HEK293 (cell line): ENCODE results near the gene AHSA1.

Source experiments
- CTCF ChIA-PET: fragments of 350-600 bp; formaldehyde crosslinking; extraction: SDS; loops from one replicate; lab custom pipeline; 2021; ENCODE audit warnings: antibody characterized with exemption; lab: Yijun Ruan, JAX
- POLR2A ChIA-PET: fragments of 300-600 bp; formaldehyde crosslinking; extraction: SDS; loops from one replicate; lab custom pipeline; 2020; ENCODE audit warnings: antibody characterized with exemption, inconsistent platforms; lab: Yijun Ruan, JAX
- H3K27ac ChIP-seq: fragments of 200-500 bp; sonication (Bioruptor generic); 2 replicates; pipeline ENCODE4 v1.5.1; 2014; ENCODE audit warnings: low read depth, low read length, control low read depth, inconsistent platforms; ENCODE audit errors: extremely low read depth
- H3K36me3 ChIP-seq, 2 experiments: fragments of 200-500 bp in 1 of 2; sonication (Bioruptor generic) in 1 of 2; 1 replicate in 1 of 2; 2 replicates in 1 of 2; pipeline ENCODE4 v1.5.1; 2014 to 2017; ENCODE audit warnings: inconsistent platforms in 2 of 2, low read length in 2 of 2; ENCODE audit not compliant: control insufficient read depth in 2 of 2, insufficient read depth in 1 of 2
- H3K4me1 ChIP-seq: fragments of 200-500 bp; sonication (Bioruptor generic); 2 replicates; pipeline ENCODE4 v1.5.1; 2014; ENCODE audit warnings: mild to moderate bottlenecking, low read length, inconsistent platforms; ENCODE audit not compliant: control insufficient read depth, insufficient read depth
- H3K4me3 ChIP-seq: 2 replicates; pipeline ENCODE4 v1.5.1; 2011; ENCODE audit warnings: low read depth, mild to moderate bottlenecking, control low read depth, low read length, moderate library complexity
- H3K9me3 ChIP-seq: fragments of 200-500 bp; sonication (Bioruptor generic); 2 replicates; pipeline ENCODE4 v1.5.1; 2014; ENCODE audit warnings: low read depth, low read length, inconsistent platforms; ENCODE audit not compliant: control insufficient read depth, insufficient read depth
- HOXA7 ChIP-seq: sonication (generic); formaldehyde crosslinking; IDR thresholded peaks from 2 replicates; pipeline ENCODE4 v1.8.1; 2022; ENCODE audit warnings: missing genetic modification reagents, borderline replicate concordance
- SALL2 ChIP-seq: fragments of 450-650 bp; formaldehyde crosslinking; IDR thresholded peaks from 2 replicates; pipeline ENCODE4 v1.5.0; 2017; ENCODE audit warnings: missing biosample characterization, mild to moderate bottlenecking, missing genetic modification characterization, borderline replicate concordance
- WT1 ChIP-seq: fragments of 450-650 bp; formaldehyde crosslinking; IDR thresholded peaks from 2 replicates; pipeline ENCODE4 v1.5.1; 2016; ENCODE audit warnings: missing biosample characterization, missing genetic modification characterization
- YY1 ChIP-seq: fragments of 450-650 bp; formaldehyde crosslinking; IDR thresholded peaks from 2 replicates; pipeline ENCODE4 v1.5.1; 2018; ENCODE audit warnings: missing biosample characterization, missing genetic modification characterization
- ZEB2 ChIP-seq: fragments of 450-650 bp; formaldehyde crosslinking; IDR thresholded peaks from 2 replicates; pipeline ENCODE4 v1.5.1; 2016; ENCODE audit warnings: missing biosample characterization, missing genetic modification characterization
- ZNF157 ChIP-seq: fragments of 450-650 bp; formaldehyde crosslinking; IDR thresholded peaks from 2 replicates; pipeline ENCODE4 v1.5.1; 2016; ENCODE audit warnings: missing biosample characterization, missing genetic modification characterization
- ZNF600 ChIP-seq: fragments of 450-650 bp; formaldehyde crosslinking; IDR thresholded peaks from 2 replicates; pipeline ENCODE4 v1.5.1; 2016; ENCODE audit warnings: missing biosample characterization, missing genetic modification characterization
- ZNF629 ChIP-seq: fragments of 450-650 bp; formaldehyde crosslinking; IDR thresholded peaks from 2 replicates; pipeline ENCODE4 v1.5.1; 2017; ENCODE audit warnings: missing biosample characterization, missing genetic modification characterization
- ZNF660 ChIP-seq: fragments of 450-650 bp; IDR thresholded peaks from 2 replicates; pipeline ENCODE4 v1.5.1; 2018; ENCODE audit warnings: missing biosample characterization, mild to moderate bottlenecking, missing genetic modification characterization
- ZNF670 ChIP-seq: fragments of 450-650 bp; formaldehyde crosslinking; IDR thresholded peaks from 2 replicates; pipeline ENCODE4 v1.5.1; 2016; ENCODE audit warnings: missing biosample characterization, missing genetic modification characterization, low read depth
- ZNF707 ChIP-seq: fragments of 450-650 bp; formaldehyde crosslinking; IDR thresholded peaks from 2 replicates; pipeline ENCODE4 v1.5.1; 2016; ENCODE audit warnings: missing biosample characterization, missing genetic modification characterization
- ZNF792 ChIP-seq: fragments of 450-650 bp; formaldehyde crosslinking; IDR thresholded peaks from 2 replicates; pipeline ENCODE4 v1.5.1; 2016; ENCODE audit warnings: missing biosample characterization, missing genetic modification characterization
- ZSCAN23 ChIP-seq: fragments of 450-650 bp; formaldehyde crosslinking; IDR thresholded peaks from 2 replicates; pipeline ENCODE4 v1.5.1; 2016; ENCODE audit warnings: missing biosample characterization, missing genetic modification characterization
- TF ChIP-seq, protein P1 (sequence below): fragments of 450-650 bp; formaldehyde crosslinking; IDR thresholded peaks from 2 replicates; pipeline ENCODE4 v1.5.1; 2016; ENCODE audit warnings: missing biosample characterization, missing genetic modification characterization, low read depth
- TF ChIP-seq, protein P2 (sequence below): fragments of 450-650 bp; formaldehyde crosslinking; IDR thresholded peaks from 2 replicates; pipeline ENCODE4 v1.5.1; 2016; ENCODE audit warnings: missing biosample characterization, missing genetic modification characterization, low read depth
- TF ChIP-seq, protein P3 (sequence below): fragments of 450-650 bp; formaldehyde crosslinking; IDR thresholded peaks from 2 replicates; pipeline ENCODE4 v1.5.1; 2017; ENCODE audit warnings: missing biosample characterization, missing genetic modification characterization
- TF ChIP-seq, protein P4 (sequence below): fragments of 450-650 bp; formaldehyde crosslinking; IDR thresholded peaks from 2 replicates; pipeline ENCODE4 v1.5.1; 2016; ENCODE audit warnings: missing biosample characterization, missing genetic modification characterization
- TF ChIP-seq, protein P5 (sequence below): fragments of 450-650 bp; formaldehyde crosslinking; IDR thresholded peaks from 2 replicates; pipeline ENCODE4 v1.5.1; 2016; ENCODE audit warnings: missing biosample characterization, missing genetic modification characterization
- TF ChIP-seq, protein P6 (sequence below): fragments of 450-650 bp; formaldehyde crosslinking; conservative IDR thresholded peaks from 2 replicates; pipeline ENCODE4 v1.5.1; 2016; ENCODE audit warnings: low read depth, missing biosample characterization, missing genetic modification characterization
- TF ChIP-seq, protein P7 (sequence below): fragments of 450-650 bp; formaldehyde crosslinking; IDR thresholded peaks from 2 replicates; pipeline ENCODE4; 2016; ENCODE audit warnings: missing biosample characterization, missing genetic modification characterization

AHSA1 gene

DNA sequence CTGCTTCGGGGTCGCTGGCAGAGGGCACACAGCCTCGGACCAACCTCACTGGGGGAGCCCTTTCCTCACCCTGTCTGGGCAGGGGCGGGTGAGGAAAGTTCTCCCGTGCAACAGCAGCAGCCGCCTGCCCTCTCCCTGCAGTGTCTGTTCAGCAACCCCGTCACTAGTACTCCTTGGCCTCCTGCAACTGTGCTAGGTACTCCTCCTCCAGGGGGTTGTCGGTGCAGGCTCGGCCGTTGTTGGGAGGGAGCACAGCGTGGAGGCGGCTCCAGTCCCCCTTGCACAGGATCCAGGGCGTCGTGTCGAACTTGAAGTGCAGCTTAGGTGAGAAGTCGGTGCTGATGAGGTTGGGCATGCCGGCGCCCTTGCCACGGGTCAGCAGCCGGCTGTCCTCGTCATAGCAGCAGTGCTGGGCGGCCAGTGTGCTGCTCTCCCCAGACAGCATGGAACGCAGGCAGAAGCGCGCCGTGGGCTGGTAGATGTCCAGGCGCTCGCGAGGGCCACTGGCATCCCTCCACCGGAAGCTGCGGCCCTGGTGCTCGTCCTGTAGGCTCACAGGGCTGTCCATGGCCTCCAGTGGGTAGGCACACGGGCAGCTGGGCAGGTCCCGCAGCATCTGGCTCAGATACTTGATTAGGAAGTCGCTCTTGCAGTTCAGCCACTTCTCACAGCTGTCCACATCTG lies 17.7 kb downstream of the AHSA1 start:
- CTCF ChIA-PET = no interaction called here

More for the DNA sequence above, 17.7 kb downstream of the AHSA1 start:
- H3K4me3 ChIP-seq = no peak overlapping the region
- TF ChIP-seq ZNF792 (tag by site-specific recombination) (no peak), ZNF157 (tag by site-specific recombination) (no peak), WT1 (tag by site-specific recombination) (no peak), HOXA7 (CRISPR knock-in tag) (no peak), ZNF670 (no peak), YY1 (tag by site-specific recombination) (no peak), ZNF707 (tag by site-specific recombination) (no peak), SALL2 (tag by site-specific recombination) (no peak), ZNF660 (no peak), ZNF600 (tag by site-specific recombination) (no peak), ZSCAN23 (tag by site-specific recombination) (no peak), ZEB2 (no peak), ZNF629 (no peak)
- TF ChIP-seq, protein P1, sequence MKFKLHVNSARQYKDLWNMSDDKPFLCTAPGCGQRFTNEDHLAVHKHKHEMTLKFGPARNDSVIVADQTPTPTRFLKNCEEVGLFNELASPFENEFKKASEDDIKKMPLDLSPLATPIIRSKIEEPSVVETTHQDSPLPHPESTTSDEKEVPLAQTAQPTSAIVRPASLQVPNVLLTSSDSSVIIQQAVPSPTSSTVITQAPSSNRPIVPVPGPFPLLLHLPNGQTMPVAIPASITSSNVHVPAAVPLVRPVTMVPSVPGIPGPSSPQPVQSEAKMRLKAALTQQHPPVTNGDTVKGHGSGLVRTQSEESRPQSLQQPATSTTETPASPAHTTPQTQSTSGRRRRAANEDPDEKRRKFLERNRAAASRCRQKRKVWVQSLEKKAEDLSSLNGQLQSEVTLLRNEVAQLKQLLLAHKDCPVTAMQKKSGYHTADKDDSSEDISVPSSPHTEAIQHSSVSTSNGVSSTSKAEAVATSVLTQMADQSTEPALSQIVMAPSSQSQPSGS (tag by site-specific recombination) = no peak
- TF ChIP-seq, protein P2, sequence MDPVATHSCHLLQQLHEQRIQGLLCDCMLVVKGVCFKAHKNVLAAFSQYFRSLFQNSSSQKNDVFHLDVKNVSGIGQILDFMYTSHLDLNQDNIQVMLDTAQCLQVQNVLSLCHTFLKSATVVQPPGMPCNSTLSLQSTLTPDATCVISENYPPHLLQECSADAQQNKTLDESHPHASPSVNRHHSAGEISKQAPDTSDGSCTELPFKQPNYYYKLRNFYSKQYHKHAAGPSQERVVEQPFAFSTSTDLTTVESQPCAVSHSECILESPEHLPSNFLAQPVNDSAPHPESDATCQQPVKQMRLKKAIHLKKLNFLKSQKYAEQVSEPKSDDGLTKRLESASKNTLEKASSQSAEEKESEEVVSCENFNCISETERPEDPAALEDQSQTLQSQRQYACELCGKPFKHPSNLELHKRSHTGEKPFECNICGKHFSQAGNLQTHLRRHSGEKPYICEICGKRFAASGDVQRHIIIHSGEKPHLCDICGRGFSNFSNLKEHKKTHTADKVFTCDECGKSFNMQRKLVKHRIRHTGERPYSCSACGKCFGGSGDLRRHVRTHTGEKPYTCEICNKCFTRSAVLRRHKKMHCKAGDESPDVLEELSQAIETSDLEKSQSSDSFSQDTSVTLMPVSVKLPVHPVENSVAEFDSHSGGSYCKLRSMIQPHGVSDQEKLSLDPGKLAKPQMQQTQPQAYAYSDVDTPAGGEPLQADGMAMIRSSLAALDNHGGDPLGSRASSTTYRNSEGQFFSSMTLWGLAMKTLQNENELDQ = no peak
- TF ChIP-seq, protein P3, sequence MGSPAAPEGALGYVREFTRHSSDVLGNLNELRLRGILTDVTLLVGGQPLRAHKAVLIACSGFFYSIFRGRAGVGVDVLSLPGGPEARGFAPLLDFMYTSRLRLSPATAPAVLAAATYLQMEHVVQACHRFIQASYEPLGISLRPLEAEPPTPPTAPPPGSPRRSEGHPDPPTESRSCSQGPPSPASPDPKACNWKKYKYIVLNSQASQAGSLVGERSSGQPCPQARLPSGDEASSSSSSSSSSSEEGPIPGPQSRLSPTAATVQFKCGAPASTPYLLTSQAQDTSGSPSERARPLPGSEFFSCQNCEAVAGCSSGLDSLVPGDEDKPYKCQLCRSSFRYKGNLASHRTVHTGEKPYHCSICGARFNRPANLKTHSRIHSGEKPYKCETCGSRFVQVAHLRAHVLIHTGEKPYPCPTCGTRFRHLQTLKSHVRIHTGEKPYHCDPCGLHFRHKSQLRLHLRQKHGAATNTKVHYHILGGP (tag by site-specific recombination) = no peak
- TF ChIP-seq, protein P4, sequence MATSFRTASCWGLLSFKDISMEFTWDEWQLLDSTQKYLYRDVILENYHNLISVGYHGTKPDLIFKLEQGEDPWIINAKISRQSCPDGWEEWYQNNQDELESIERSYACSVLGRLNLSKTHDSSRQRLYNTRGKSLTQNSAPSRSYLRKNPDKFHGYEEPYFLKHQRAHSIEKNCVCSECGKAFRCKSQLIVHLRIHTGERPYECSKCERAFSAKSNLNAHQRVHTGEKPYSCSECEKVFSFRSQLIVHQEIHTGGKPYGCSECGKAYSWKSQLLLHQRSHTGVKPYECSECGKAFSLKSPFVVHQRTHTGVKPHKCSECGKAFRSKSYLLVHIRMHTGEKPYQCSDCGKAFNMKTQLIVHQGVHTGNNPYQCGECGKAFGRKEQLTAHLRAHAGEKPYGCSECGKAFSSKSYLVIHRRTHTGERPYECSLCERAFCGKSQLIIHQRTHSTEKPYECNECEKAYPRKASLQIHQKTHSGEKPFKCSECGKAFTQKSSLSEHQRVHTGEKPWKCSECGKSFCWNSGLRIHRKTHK (tag by site-specific recombination) = no peak
- TF ChIP-seq, protein P5, sequence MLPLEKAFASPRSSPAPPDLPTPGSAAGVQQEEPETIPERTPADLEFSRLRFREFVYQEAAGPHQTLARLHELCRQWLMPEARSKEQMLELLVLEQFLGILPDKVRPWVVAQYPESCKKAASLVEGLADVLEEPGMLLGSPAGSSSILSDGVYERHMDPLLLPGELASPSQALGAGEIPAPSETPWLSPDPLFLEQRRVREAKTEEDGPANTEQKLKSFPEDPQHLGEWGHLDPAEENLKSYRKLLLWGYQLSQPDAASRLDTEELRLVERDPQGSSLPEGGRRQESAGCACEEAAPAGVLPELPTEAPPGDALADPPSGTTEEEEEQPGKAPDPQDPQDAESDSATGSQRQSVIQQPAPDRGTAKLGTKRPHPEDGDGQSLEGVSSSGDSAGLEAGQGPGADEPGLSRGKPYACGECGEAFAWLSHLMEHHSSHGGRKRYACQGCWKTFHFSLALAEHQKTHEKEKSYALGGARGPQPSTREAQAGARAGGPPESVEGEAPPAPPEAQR (tag by site-specific recombination) = no peak
- TF ChIP-seq, protein P6, sequence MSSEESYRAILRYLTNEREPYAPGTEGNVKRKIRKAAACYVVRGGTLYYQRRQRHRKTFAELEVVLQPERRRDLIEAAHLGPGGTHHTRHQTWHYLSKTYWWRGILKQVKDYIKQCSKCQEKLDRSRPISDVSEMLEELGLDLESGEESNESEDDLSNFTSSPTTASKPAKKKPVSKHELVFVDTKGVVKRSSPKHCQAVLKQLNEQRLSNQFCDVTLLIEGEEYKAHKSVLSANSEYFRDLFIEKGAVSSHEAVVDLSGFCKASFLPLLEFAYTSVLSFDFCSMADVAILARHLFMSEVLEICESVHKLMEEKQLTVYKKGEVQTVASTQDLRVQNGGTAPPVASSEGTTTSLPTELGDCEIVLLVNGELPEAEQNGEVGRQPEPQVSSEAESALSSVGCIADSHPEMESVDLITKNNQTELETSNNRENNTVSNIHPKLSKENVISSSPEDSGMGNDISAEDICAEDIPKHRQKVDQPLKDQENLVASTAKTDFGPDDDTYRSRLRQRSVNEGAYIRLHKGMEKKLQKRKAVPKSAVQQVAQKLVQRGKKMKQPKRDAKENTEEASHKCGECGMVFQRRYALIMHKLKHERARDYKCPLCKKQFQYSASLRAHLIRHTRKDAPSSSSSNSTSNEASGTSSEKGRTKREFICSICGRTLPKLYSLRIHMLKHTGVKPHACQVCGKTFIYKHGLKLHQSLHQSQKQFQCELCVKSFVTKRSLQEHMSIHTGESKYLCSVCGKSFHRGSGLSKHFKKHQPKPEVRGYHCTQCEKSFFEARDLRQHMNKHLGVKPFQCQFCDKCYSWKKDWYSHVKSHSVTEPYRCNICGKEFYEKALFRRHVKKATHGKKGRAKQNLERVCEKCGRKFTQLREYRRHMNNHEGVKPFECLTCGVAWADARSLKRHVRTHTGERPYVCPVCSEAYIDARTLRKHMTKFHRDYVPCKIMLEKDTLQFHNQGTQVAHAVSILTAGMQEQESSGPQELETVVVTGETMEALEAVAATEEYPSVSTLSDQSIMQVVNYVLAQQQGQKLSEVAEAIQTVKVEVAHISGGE (tag by site-specific recombination) = no peak
- TF ChIP-seq, protein P7, sequence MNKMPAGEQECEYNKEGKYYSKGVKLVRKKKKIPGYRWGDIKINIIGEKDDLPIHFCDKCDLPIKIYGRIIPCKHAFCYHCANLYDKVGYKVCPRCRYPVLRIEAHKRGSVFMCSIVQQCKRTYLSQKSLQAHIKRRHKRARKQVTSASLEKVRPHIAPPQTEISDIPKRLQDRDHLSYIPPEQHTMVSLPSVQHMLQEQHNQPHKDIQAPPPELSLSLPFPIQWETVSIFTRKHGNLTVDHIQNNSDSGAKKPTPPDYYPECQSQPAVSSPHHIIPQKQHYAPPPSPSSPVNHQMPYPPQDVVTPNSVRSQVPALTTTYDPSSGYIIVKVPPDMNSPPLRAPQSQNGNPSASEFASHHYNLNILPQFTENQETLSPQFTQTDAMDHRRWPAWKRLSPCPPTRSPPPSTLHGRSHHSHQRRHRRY (tag by site-specific recombination) = no peak
- H3K27ac ChIP-seq = no peak overlapping the region
- POLR2A ChIA-PET = no interaction called here
- H3K9me3 ChIP-seq = no peaks in the 10 kb centered on the region
- H3K4me1 ChIP-seq = no peaks in the 10 kb centered on the region
- no peaks in the 10 kb centered on the region for H3K36me3 ChIP-seq
